Effector memory CD4-positive, alpha-beta T cell (primary cell): Measurements from ENCODE around the gene GRXCR2.
A peak's percentile ranks its signal among the peaks of the same experiment; 100 is the strongest.
"Not testable (repeated sequence)": the region's sequence is repeated elsewhere in the genome, so short reads cannot be mapped to it uniquely, and the experiment has no call there.

Experiments used
- DNase-seq, 3 donors: peaks; one replicate each; pipeline ENCODE4 v3.0.0-alpha.2; 2020
- H3K27ac ChIP-seq: 2 replicates; pipeline ENCODE4 v1.7.0; 2013; ENCODE audit warnings: mild to moderate bottlenecking, low read length, moderate library complexity; ENCODE audit not compliant: insufficient read depth, poor library complexity, severe bottlenecking
- H3K27me3 ChIP-seq: replicated peaks from 2 replicates; pipeline ENCODE4 v1.7.0; 2013; ENCODE audit warnings: mild to moderate bottlenecking, low read length; ENCODE audit not compliant: insufficient read depth, control insufficient read depth, poor library complexity, severe bottlenecking
- H3K36me3 ChIP-seq: 2 replicates; pipeline ENCODE4 v1.7.0; 2013; ENCODE audit warnings: mild to moderate bottlenecking, low read length, moderate library complexity; ENCODE audit not compliant: control insufficient read depth, insufficient read depth
- H3K4me1 ChIP-seq: 2 replicates; pipeline ENCODE4 v1.7.0; 2013; ENCODE audit warnings: low read length, mild to moderate bottlenecking; ENCODE audit not compliant: control insufficient read depth, insufficient read depth, poor library complexity, severe bottlenecking
- H3K4me3 ChIP-seq: 2 replicates; pipeline ENCODE4 v1.7.0; 2013; ENCODE audit warnings: low read length, low read depth, mild to moderate bottlenecking; ENCODE audit not compliant: insufficient read depth, poor library complexity, severe bottlenecking
- H3K9me3 ChIP-seq: 2 replicates; pipeline ENCODE4 v1.7.0; 2013; ENCODE audit warnings: mild to moderate bottlenecking, low read length, moderate library complexity; ENCODE audit not compliant: control insufficient read depth

Gene GRXCR2

DNA sequence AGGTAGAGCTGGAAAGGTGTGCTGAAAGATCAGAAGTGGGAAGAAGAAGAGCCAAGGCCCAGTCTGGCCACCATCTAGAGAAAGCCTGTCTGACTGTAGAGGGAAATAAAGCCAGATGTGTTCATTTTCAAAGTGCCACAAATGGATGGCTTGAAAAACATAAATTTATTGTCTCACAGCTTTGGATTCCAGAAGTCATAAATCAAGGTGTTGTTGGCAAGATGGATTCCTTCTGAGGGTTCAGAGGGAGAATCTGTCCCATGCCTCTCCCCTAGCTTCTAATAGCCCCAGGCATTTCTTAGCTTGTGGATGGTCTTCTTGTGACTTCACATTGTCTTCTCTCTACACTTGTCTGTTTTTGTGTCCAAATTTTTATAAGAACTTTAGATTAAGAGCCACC is 31.5 kb downstream of the GRXCR2 start:
- Histone ChIP-seq H3K27ac (no peak overlapping the region), H3K4me1 (no peaks in the 10 kb centered on the region), H3K27me3 (no peaks in the 10 kb centered on the region), H3K9me3 (no peaks in the 10 kb centered on the region), H3K4me3 (no peak overlapping the region), H3K36me3 (no peaks in the 10 kb centered on the region)
- no peak for DNase-seq

DNA sequence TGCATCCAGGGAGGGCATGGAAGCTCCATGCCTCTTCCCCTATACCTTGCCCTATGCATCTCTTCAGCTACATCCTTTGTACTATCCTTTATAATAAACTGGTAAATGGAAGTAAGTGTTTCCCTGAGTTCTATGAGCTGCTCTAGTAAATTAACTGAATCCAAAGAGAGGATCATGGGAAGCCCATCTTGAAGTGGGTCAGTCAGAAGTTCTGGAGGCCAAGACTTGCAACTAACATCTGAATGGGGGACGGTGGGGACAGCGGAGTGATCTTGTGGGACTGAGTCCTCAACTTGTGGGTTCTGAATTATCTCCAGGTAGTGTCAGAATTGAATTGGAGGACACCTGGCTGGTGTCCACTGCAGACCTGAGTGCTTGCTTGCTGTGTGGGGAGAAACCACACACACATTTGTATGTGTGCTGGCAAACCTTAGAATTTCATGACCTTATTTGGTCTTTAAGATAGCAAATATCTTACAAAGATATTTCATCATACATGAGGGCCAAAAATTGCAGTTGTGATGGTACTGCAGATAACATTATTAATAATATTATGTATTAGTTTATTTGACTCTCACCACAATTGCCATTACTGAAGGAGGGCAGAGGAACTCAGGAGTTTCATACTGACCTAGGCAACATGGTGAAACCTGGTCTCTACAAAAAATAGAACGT is 32.2 kb downstream of the GRXCR2 start:
- no peak overlapping the region for H3K4me3 ChIP-seq
- no peaks in the 10 kb centered on the region for H3K4me1 ChIP-seq
- H3K36me3 ChIP-seq = no peaks in the 10 kb centered on the region
- no peak overlapping the region for H3K27ac ChIP-seq
- no peaks in the 10 kb centered on the region for H3K9me3 ChIP-seq
- no peaks in the 10 kb centered on the region for H3K27me3 ChIP-seq
- no peak for DNase-seq

DNA sequence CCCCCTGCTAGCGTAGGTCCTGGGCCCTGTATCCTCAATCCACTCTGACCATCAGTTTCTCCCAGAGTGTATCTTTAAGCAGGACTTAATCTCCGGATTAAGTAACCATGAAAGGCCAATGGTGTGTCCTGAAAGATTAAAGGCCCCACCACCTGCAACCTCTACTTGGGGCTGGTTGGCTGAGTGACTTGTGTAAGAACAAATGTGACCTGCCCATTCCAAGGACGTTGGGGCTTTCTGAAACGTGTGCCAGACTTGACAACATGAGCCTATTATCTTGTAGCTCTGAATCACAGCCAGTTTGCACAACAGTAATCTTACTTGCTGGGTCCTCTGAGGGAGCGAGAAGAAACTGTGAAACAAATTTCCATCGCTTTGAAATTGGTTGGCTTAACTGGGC is 34.5 kb downstream of the GRXCR2 start:
- Histone ChIP-seq H3K4me3 (no peak overlapping the region), H3K27ac (no peak overlapping the region), H3K4me1 (peaks cover 3% of the 10 kb centered on the region), H3K27me3 (no peaks in the 10 kb centered on the region), H3K9me3 (no peaks in the 10 kb centered on the region), H3K36me3 (no peaks in the 10 kb centered on the region)
- no peak for DNase-seq

DNA sequence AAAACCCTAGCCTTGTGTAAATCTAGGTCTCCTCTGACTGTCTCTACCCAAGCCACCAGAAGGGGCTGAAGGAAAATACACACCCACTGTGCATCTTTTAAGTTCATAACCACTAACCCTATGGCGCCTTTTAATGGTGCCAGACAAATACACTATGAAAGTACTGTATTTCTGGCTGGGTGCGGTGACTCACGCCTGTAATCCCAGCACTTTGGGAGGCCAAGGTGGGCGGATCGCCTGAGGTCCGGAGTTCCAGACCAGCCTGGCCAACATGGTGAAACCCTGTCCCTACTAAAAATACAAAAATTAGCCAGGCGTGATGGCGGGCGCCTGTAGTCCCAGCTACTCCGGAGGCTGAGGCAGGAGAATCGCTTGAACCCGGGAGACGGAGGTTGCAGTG is 36.6 kb downstream of the GRXCR2 start:
- H3K27ac ChIP-seq, H3K4me1 ChIP-seq, DNase-seq, H3K36me3 ChIP-seq, H3K27me3 ChIP-seq, H3K4me3 ChIP-seq, H3K9me3 ChIP-seq: not testable (repeated sequence)

DNA sequence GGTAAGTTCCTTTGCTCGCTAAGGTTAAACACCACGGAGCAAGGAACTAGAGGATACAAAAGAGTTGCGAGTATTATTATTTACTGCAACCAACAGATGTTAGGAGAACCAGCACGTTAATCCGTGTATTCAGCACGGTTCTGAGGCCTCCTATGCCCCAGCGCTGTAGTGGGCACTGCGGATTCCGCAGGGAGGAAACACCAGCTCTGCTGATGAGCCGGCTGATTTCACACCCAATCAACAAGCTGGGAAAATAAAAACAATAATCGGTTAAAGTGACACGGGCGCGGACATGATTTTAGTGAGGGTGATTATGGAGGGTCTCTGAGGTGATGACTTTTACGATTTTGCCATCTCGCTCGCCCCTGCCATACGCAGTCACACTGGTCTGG is 37.0 kb downstream of the GRXCR2 start:
- no peak for DNase-seq
- Histone ChIP-seq H3K27ac (no peak overlapping the region), H3K27me3 (no peaks in the 10 kb centered on the region), H3K9me3 (no peaks in the 10 kb centered on the region), H3K4me1 (peaks cover 3% of the 10 kb centered on the region), H3K4me3 (peak overlapping the region; percentile 52), H3K36me3 (no peaks in the 10 kb centered on the region)

DNA sequence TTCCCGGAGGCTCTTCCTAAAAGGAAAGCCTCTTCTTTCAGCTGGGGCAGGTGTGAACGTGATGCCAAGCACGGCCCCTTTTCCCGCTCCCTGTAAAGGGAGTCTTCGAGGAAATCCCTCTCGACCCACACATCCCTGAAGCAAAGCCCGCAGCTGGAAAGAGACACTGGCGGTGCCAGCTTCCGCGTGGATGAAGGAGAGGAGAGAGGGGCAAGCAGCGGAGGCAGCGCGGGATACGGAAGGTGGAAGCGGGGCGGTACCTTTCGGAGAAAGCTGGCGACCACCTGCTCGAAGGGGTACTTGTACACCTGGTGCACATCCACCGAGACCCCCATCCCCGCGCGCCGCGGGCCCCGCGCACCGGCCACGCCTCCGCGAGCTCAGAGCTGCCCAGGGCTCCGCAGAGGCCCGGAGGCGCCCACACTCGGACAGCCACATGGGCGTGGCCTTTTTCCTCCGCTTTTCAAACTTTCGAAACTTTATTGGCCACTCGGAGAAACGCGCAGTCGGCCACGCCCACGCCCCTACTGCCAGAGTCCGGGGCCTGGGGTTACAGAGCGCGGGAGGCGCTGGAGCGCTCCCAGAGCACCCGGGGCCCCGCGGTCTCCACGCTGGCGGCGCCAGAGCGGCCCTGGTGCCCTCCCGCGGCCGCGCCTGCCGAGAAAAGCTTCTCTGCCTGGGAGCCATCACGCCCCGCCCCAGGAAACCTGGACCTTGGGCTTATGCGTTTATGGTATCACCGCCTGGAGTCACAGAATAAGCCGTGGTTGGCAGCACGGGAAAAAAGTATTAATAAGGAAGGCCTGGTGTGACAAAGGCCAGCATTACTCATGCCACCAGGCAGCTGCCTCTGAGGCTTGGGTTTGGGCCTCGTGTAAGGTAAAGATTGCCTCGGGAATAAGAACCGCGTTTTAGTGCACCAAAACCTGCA is 37.6 kb downstream of the GRXCR2 start, which contains the start of gene PRELID2:
Gene PRELID2 (minus strand): TSS at position 426 of the 931 bp plus-strand sequence. CDS start 91 bp downstream, at position 335.
- Histone ChIP-seq H3K36me3 (no peaks in the 10 kb centered on the region), H3K27me3 (no peaks in the 10 kb centered on the region), H3K27ac (no peak within 1 kb of the TSS), H3K9me3 (no peaks in the 10 kb centered on the region), H3K4me1 (peaks cover 3% of the 10 kb centered on the region), H3K4me3 (peak within 1 kb of the TSS; percentile 52)
- DNase-seq = peak; percentile 18 to 29 (median 19)

DNA sequence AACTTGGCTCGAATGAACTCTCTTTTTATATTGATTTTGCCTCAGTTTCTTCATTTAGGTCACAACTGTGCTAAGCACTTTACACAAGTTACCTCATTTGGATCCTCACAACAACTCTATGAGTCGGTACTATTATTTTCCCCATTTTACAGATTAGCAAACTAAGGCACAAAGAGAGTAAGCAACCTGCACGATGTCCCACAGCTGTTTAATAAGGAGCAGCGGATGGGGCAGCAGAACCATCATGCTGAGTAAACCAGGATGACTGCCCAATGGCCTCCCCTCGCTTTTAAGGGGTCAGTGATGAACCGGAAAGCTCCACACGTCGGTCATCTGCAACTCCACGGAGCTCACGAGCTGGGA is 38.3 kb downstream of the GRXCR2 start:
- H3K36me3 ChIP-seq = no peaks in the 10 kb centered on the region
- no peaks in the 10 kb centered on the region for H3K9me3 ChIP-seq
- H3K27me3 ChIP-seq = no peaks in the 10 kb centered on the region
- DNase-seq = no peak
- H3K27ac ChIP-seq = no peak overlapping the region
- H3K4me3 ChIP-seq = peak overlapping the region; percentile 52
- peaks cover 3% of the 10 kb centered on the region for H3K4me1 ChIP-seq

DNA sequence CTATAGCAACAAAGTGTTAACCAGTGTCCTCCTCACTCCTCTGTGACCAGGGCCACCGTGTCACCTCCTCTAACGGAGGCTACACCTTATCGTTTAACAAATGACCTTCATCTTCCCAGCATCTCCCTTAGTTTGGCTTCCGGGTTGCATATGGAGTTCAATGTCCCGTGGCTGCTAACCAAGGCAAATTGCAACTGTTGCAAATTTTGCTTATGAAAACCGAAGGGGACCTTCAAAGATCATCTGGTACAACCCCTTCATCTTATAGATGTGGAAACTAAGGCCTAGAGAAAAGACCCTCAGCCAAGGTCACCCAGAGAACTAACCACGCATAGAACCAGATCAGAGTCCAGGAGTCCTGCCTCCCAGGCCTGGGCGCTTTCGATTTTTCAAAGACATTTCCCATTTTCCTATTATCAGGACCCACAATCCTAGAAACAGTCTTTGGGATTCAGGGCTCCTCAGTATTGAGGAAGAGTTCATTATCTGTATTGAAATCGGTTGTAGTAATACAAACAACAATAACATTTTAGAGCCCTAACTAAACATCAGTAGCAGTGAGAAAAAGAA is 39.1 kb downstream of the GRXCR2 start:
- no peaks in the 10 kb centered on the region for H3K36me3 ChIP-seq
- no peak overlapping the region for H3K4me3 ChIP-seq
- peaks cover 3% of the 10 kb centered on the region for H3K4me1 ChIP-seq
- no peaks in the 10 kb centered on the region for H3K27me3 ChIP-seq
- DNase-seq = no peak
- no peaks in the 10 kb centered on the region for H3K9me3 ChIP-seq
- no peak overlapping the region for H3K27ac ChIP-seq

DNA sequence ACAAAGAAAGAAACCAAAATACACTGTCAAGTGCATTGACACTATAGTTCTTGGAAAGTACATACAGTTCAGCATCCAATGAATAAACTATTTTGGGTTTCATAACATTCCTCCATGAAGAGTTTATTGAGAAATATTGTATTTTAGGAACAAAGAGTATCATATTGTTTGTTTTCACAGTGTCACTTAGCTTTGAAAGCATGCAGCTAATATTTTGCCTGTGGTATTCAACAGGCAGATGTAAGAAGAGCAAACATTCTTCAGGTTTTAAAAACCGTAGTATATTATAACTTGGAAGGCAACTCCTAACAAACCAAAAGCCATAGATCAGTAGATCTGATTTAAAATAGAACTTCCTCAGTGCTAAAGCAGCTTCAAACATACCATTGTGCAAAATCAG is 42.2 kb downstream of the GRXCR2 start:
- H3K27me3 ChIP-seq = no peaks in the 10 kb centered on the region
- no peak for DNase-seq
- H3K4me1 ChIP-seq = peaks cover 3% of the 10 kb centered on the region
- H3K9me3 ChIP-seq = no peaks in the 10 kb centered on the region
- no peaks in the 10 kb centered on the region for H3K36me3 ChIP-seq
- no peak overlapping the region for H3K27ac ChIP-seq
- H3K4me3 ChIP-seq = no peak overlapping the region
